H1 (cell line): ENCODE results near the gene GALNT2. TPM values are rescaled to one million over a fixed set of nuclear protein-coding genes. Genes with fewer than 3 reads are reported as not detected.

Experiments
- CTCF ChIA-PET: fragments of 300-600 bp; sonication (Branson Sonifier 250); formaldehyde crosslinking; loops from one replicate; lab custom pipeline; 2021; ENCODE audit not compliant: partially characterized antibody; lab: Charles Lee
- POLR2A ChIA-PET: fragments of 300-600 bp; sonication (Branson Sonifier 250); formaldehyde crosslinking; loops from one replicate; lab custom pipeline; 2021; ENCODE audit warnings: inconsistent platforms; ENCODE audit not compliant: partially characterized antibody; lab: Charles Lee
- DNase-seq, 2 experiments: peaks; one replicate each; pipeline versions ENCODE4 v3.0.0 to v3.0.0-alpha.2; 2010 to 2022; ENCODE audit warnings: low spot score in 2 of 2, low read depth in 1 of 2, mixed read lengths in 1 of 2
- FAIRE-seq: peaks from 2 replicates; lab custom pipeline; 2011; peaks lifted over from hg19 to GRCh38; lab: Jason Lieb, UNC
- H2AFZ ChIP-seq: 2 replicates; pipeline ENCODE4 v1.8.1; 2012; ENCODE audit warnings: low read length, inconsistent platforms
- H2AK5ac ChIP-seq: 2 replicates; pipeline ENCODE4 v1.6.1; 2013; ENCODE audit warnings: low read depth, low read length
- H2BK120ac ChIP-seq: replicated peaks from 2 replicates; pipeline ENCODE3; 2013; ENCODE audit warnings: low read depth, low read length, inconsistent platforms
- H2BK12ac ChIP-seq: 2 replicates; pipeline ENCODE4 v1.6.1; 2013; ENCODE audit warnings: low read depth, low read length
- H2BK15ac ChIP-seq: 2 replicates; pipeline ENCODE4 v1.6.1; 2013; ENCODE audit warnings: low read length
- H2BK20ac ChIP-seq: 2 replicates; pipeline ENCODE4 v1.6.1; 2013; ENCODE audit warnings: low read length
- H2BK5ac ChIP-seq: 2 replicates; pipeline ENCODE4 v1.6.1; 2013; ENCODE audit warnings: low read depth, low read length
- H3K14ac ChIP-seq: 2 replicates; pipeline ENCODE4 v1.6.1; 2013; ENCODE audit warnings: inconsistent platforms; ENCODE audit not compliant: insufficient read length
- H3K18ac ChIP-seq: 2 replicates; pipeline ENCODE4 v1.6.1; 2013; ENCODE audit warnings: low read length; ENCODE audit errors: extremely low read depth
- H3K23ac ChIP-seq: 2 replicates; pipeline ENCODE4 v1.6.1; 2013; ENCODE audit warnings: inconsistent platforms; ENCODE audit not compliant: insufficient read length
- H3K23me2 ChIP-seq: 2 replicates; pipeline ENCODE4 v1.6.1; 2013; ENCODE audit warnings: low read depth, low read length
- H3K27ac ChIP-seq: 2 replicates; pipeline ENCODE4 v1.6.1; 2011; ENCODE audit warnings: low read depth, low read length, inconsistent platforms
- H3K27me3 ChIP-seq, 4 experiments: replicated peaks in 1 of 4; 1 replicate in 1 of 4; 2 replicates in 3 of 4; pipeline versions ENCODE4 v1.6.1 to v1.8.1; 2011 to 2013; ENCODE audit warnings: low read length in 3 of 4, mild to moderate bottlenecking in 3 of 4, inconsistent platforms in 2 of 4, mixed read lengths in 2 of 4, moderate library complexity in 1 of 4; ENCODE audit not compliant: control insufficient read depth in 3 of 4, insufficient read depth in 3 of 4; ENCODE audit errors: extremely low read depth in 1 of 4
- H3K36me3 ChIP-seq, 4 experiments: 2 replicates each; pipeline versions ENCODE4 v1.6.1 to v1.8.1; 2011 to 2013; ENCODE audit warnings: mild to moderate bottlenecking in 4 of 4, low read length in 3 of 4, moderate library complexity in 2 of 4, control low read depth in 1 of 4, inconsistent platforms in 1 of 4; ENCODE audit not compliant: insufficient read depth in 4 of 4, control insufficient read depth in 2 of 4
- H3K4ac ChIP-seq: replicated peaks from 2 replicates; pipeline ENCODE3; 2013; ENCODE audit warnings: low read length, low read depth, mixed read lengths, inconsistent platforms; ENCODE audit not compliant: insufficient read length
- H3K4me1 ChIP-seq, 4 experiments: replicated peaks in 1 of 4; 1 replicate in 1 of 4; 2 replicates in 3 of 4; pipeline versions ENCODE4 v1.6.1 to v1.8.1; 2011 to 2013; ENCODE audit warnings: low read length in 3 of 4, inconsistent platforms in 2 of 4, mixed read lengths in 1 of 4; ENCODE audit not compliant: insufficient read depth in 4 of 4, control insufficient read depth in 3 of 4
- H3K4me2 ChIP-seq, 2 experiments: 2 replicates each; pipeline versions ENCODE4 v1.6.1 to v1.8.1; 2011 to 2013; ENCODE audit warnings: low read depth in 2 of 2, low read length in 2 of 2, control low read depth in 1 of 2, inconsistent platforms in 1 of 2, mild to moderate bottlenecking in 1 of 2; ENCODE audit not compliant: insufficient read depth in 1 of 2
- H3K4me3 ChIP-seq, 4 experiments: fragments of 200-600, 300-600 bp in 1 of 4; sonication (generic), shearing (Covaris generic), sonication (Bioruptor Twin) in 1 of 4; 2 replicates each; pipeline versions ENCODE4 v1.5.1 to v1.8.1; 2011 to 2016; ENCODE audit warnings: low read length in 4 of 4, low read depth in 3 of 4, control low read depth in 2 of 4, inconsistent platforms in 2 of 4, mild to moderate bottlenecking in 2 of 4, mixed read lengths in 1 of 4, moderate library complexity in 1 of 4; ENCODE audit not compliant: insufficient read depth in 2 of 4; ENCODE audit errors: extremely low read depth in 1 of 4
- H3K56ac ChIP-seq: replicated peaks from 2 replicates; pipeline ENCODE3; 2013; ENCODE audit warnings: low read depth, mild to moderate bottlenecking, mixed read lengths, low read length, inconsistent platforms; ENCODE audit not compliant: insufficient read length
- H3K79me1 ChIP-seq: 2 replicates; pipeline ENCODE4 v1.6.1; 2013; ENCODE audit warnings: low read depth, low read length, control low read depth
- H3K79me2 ChIP-seq, 2 experiments: 2 replicates each; pipeline versions ENCODE4 v1.6.1 to v1.8.1; 2012 to 2013; ENCODE audit warnings: low read length in 2 of 2, mild to moderate bottlenecking in 2 of 2, inconsistent platforms in 1 of 2; ENCODE audit not compliant: insufficient read depth in 2 of 2, control insufficient read depth in 1 of 2
- H3K9ac ChIP-seq, 4 experiments: replicated peaks in 1 of 4; 1 replicate in 1 of 4; 2 replicates in 3 of 4; pipeline versions ENCODE4 v1.6.1 to v1.8.1; 2011 to 2013; ENCODE audit warnings: low read depth in 3 of 4, low read length in 3 of 4, control low read depth in 2 of 4, mild to moderate bottlenecking in 2 of 4, moderate library complexity in 2 of 4, inconsistent platforms in 1 of 4; ENCODE audit errors: extremely low read depth in 1 of 4
- H3K9me3 ChIP-seq, 2 experiments: 2 replicates each; pipeline versions ENCODE4 v1.6.1 to v1.8.1; 2012 to 2013; ENCODE audit warnings: mild to moderate bottlenecking in 2 of 2, moderate library complexity in 2 of 2, control low read depth in 1 of 2, inconsistent platforms in 1 of 2, low read depth in 1 of 2, low read length in 1 of 2, mixed read lengths in 1 of 2; ENCODE audit not compliant: insufficient read depth in 2 of 2
- H4K20me1 ChIP-seq, 2 experiments: replicated peaks in 1 of 2; 2 replicates each; pipeline versions ENCODE3 to v1.8.1; 2011 to 2013; ENCODE audit warnings: inconsistent platforms in 2 of 2, low read length in 2 of 2, mild to moderate bottlenecking in 1 of 2; ENCODE audit not compliant: insufficient read depth in 2 of 2, control insufficient read depth in 1 of 2
- H4K5ac ChIP-seq: 2 replicates; pipeline ENCODE4 v1.6.1; 2013; ENCODE audit warnings: low read length, low read depth, mixed read lengths, inconsistent platforms; ENCODE audit not compliant: insufficient read length
- H4K8ac ChIP-seq: 2 replicates; pipeline ENCODE4 v1.8.0; 2013; ENCODE audit warnings: mild to moderate bottlenecking, moderate library complexity, low read length, inconsistent platforms; ENCODE audit not compliant: insufficient read depth; ENCODE audit errors: extremely low read depth
- H4K91ac ChIP-seq: replicated peaks from 2 replicates; pipeline ENCODE3; 2013; ENCODE audit warnings: low read length, mixed read lengths, inconsistent platforms; ENCODE audit not compliant: insufficient read length
- EP300 ChIP-seq, 2 experiments: IDR thresholded peaks; 1 replicate in 1 of 2; 2 replicates in 1 of 2; pipeline ENCODE4 v1.6.1; 2011 to 2012; ENCODE audit warnings: low read depth in 2 of 2, low read length in 2 of 2, mild to moderate bottlenecking in 2 of 2, borderline replicate concordance in 1 of 2, inconsistent platforms in 1 of 2, moderate library complexity in 1 of 2
- KDM5A ChIP-seq: fragments of 200-600 bp; IDR thresholded peaks from 2 replicates; pipeline ENCODE4 v1.7.1; 2012; ENCODE audit warnings: mild to moderate bottlenecking, low read length, inconsistent platforms, mixed read lengths
- POU5F1 ChIP-seq: IDR thresholded peaks from 2 replicates; pipeline ENCODE4 v1.6.1; 2011; ENCODE audit warnings: low read depth, mild to moderate bottlenecking, low read length, moderate library complexity
- TAF1 ChIP-seq: IDR thresholded peaks from 2 replicates; pipeline ENCODE4 v1.6.1; 2011; ENCODE audit warnings: mild to moderate bottlenecking, low read depth, low read length
- WGBS, 2 experiments: shearing (Covaris generic) in 1 of 2; methylation state at CpG; one replicate each; pipeline versions ENCODE4 v1.1.6 to v1.1.7; 2013 to 2015; ENCODE audit warnings: low lambda C conversion rate in 2 of 2, mixed read lengths in 2 of 2, inconsistent platforms in 1 of 2, low coverage in 1 of 2, missing lambda C conversion rate in 1 of 2; ENCODE audit not compliant: insufficient replicate concordance in 2 of 2, insufficient coverage in 1 of 2, insufficient read length in 1 of 2; ENCODE audit errors: extremely low coverage in 1 of 2, missing lambda C conversion rate in 1 of 2; 5-methylcytosine and 5-hydroxymethylcytosine counted together
- polyA plus RNA-seq, 7 experiments: library from polyadenylated mRNA; depleted of rRNA in 3 of 7; stranded (reverse) in 5 of 7; unstranded in 2 of 7; fragments of >200 nt in 5 of 7; fragments of 200-250 nt in 2 of 7; gene quantifications; 1 replicate in 5 of 7; 2 replicates in 1 of 7; 4 replicates in 1 of 7; pipeline versions ENCODE4 v1.2.1 to v1.2.3, GENCODE V29; 2011 to 2013; ENCODE audit warnings: missing spikeins in 2 of 7, mixed read lengths in 2 of 7
- total RNA-seq: library from RNA; stranded (reverse); fragmentation: NEBNext Ultra II Directional; extraction: Animal tissue kit (Norgen Biotek cat#: 25700); gene quantifications from 2 replicates; pipeline ENCODE4 v1.2.1, GENCODE V29; 2021

Gene GALNT2
- total and polyA plus RNA-seq, 2 of the 8 experiments (the other 6 are each of a cell fraction or from before 2014, with no cell fraction given), result 34.5 to 75.3 TPM

- H3K23me2 ChIP-seq, result no peaks in the 10 kb centered on the region
- H3K27me3 ChIP-seq, result no peaks in the 10 kb centered on the region
- H3K79me1 ChIP-seq, result no peaks in the 10 kb centered on the region; the same call in 1 of the 2 replicates
- no peaks in the 10 kb centered on the region for H3K9me3 ChIP-seq
- H2BK20ac ChIP-seq, result no peak overlapping the region
- no peak overlapping the region for H2BK15ac ChIP-seq
- no peak overlapping the region for H4K91ac ChIP-seq
- DNase-seq (no peak), FAIRE-seq (no peak)
- H2BK120ac ChIP-seq, result no peak overlapping the region
- H4K20me1 ChIP-seq, result peaks cover 0 to 3% of the 10 kb centered on the region in 2 experiments
- peaks cover 7 to 13% (median 9%) of the 10 kb centered on the region in 4 experiments for H3K4me1 ChIP-seq
- no peaks in the 10 kb centered on the region for H3K79me2 ChIP-seq
- POLR2A ChIA-PET, result no interaction called here
- no peak overlapping the region for H2BK5ac ChIP-seq
- no peak overlapping the region for H3K4me3 ChIP-seq
- no peak overlapping the region for H4K8ac ChIP-seq
- H3K36me3 ChIP-seq, result peaks cover 0 to 13% (median 0%) of the 10 kb centered on the region in 4 experiments; a peak in 1 of 8 replicates
- no peak overlapping the region for H4K5ac ChIP-seq
- H3K4ac ChIP-seq, result no peak overlapping the region
- WGBS, 2 experiments, result 95% methylated on average over 9 of the region's 9 CpGs; no CpG with 5 or more reads in 1 of the 2 experiments
- H3K27ac ChIP-seq, result no peak overlapping the region
- H2AFZ ChIP-seq, result no peak overlapping the region
- no peak overlapping the region for H2AK5ac ChIP-seq
- H3K4me2 ChIP-seq, result no peak overlapping the region
- TF ChIP-seq POU5F1 (no peak), TAF1 (no peak), KDM5A (no peak), EP300 (IDR thresholded peaks at IDR 0.05; ENCODE audit: borderline replicate concordance in 1 of 2, low read depth in 2 of 2, low read length in 2 of 2) (no peak)
- H3K23ac ChIP-seq, result no peak overlapping the region
- no peak overlapping the region for H2BK12ac ChIP-seq
- CTCF ChIA-PET, result interaction anchor here (1.5 kb wide), 1 partner anchor 106 kb away, joined by 6 read pairs; no protein-coding TSS in a partner anchor
- H3K14ac ChIP-seq, result no peak overlapping the region
- H3K18ac ChIP-seq, result no peak overlapping the region
- H3K9ac ChIP-seq, result no peak overlapping the region; a peak in 1 of 7 replicates
- no peak overlapping the region for H3K56ac ChIP-seq
These were observed 205.5 kb downstream of the GALNT2 start for GRCh38 chr1:230272557-230272956.
